Ovary (tissue), 9 donors: ENCODE measurements around the gene ZNF20. TPM values are rescaled to one million over a fixed set of nuclear protein-coding genes. Genes with fewer than 3 reads are reported as not detected.

ENCODE experiments used
- DNase-seq, 5 donors: peaks; one replicate each; pipeline ENCODE4 v3.0.0-alpha.2; 2019 to 2020
- H3K27ac ChIP-seq, 2 donors: fragments of 200-600 bp; one replicate each; pipeline versions ENCODE4 v1.5.1 to v1.8.0; 2019 to 2022
- H3K27me3 ChIP-seq: fragments of 200-600 bp; one replicate; pipeline ENCODE4 v1.8.0; 2022
- H3K36me3 ChIP-seq: fragments of 200-600 bp; sonication (generic); one replicate; pipeline ENCODE4 v1.5.1; 2019
- H3K4me1 ChIP-seq: one replicate; pipeline ENCODE4 v1.8.1; 2013; ENCODE audit warnings: mild to moderate bottlenecking, moderate library complexity; ENCODE audit not compliant: insufficient read depth
- H3K4me3 ChIP-seq: fragments of 200-600 bp; sonication (generic); one replicate; pipeline ENCODE4 v1.5.1; 2017
- H3K9me3 ChIP-seq, 2 donors: fragments of 200-600 bp in 1 of 2; sonication (generic) in 1 of 2; one replicate each; pipeline versions ENCODE4 v1.5.1 to v1.8.1; 2013 to 2019; ENCODE audit warnings: mild to moderate bottlenecking in 1 of 2, moderate library complexity in 1 of 2
- EP300 ChIP-seq: sonication (generic); formaldehyde crosslinking; IDR thresholded peaks from one replicate; pipeline ENCODE4 v1.6.1; 2017; ENCODE audit warnings: antibody characterized with exemption
- POLR2A ChIP-seq: fragments of 450-650 bp; IDR thresholded peaks from one replicate; pipeline ENCODE4 v1.6.1; 2017; ENCODE audit warnings: antibody characterized with exemption, mild to moderate bottlenecking, moderate library complexity
- WGBS, 3 donors: extraction: QIAGEN DNeasy Blood & Tissue Kit in 1 of 3; methylation state at CpG; one replicate each; pipeline versions ENCODE4 v1.1.5 to v1.1.7; 2013 to 2017; 5-methylcytosine and 5-hydroxymethylcytosine counted together
- intact Hi-C, 4 donors: fragments of 100-400 bp; cut with DNase I; formaldehyde crosslinking; loops; one replicate each; pipeline versions ENCODE4 v1.11.0 to v1.15.1; 2022 to 2023
- polyA plus RNA-seq, 2 donors: library from polyadenylated mRNA; stranded (reverse); fragments of 200-250 nt in 1 of 2; fragments of 350-450 nt in 1 of 2; fragmentation: Illumina TruSeq in 1 of 2; extraction: RNeasy Lipid Tissue Mini Kit (QIAGEN cat#74804) in 1 of 2; gene quantifications; one replicate each; pipeline ENCODE4 v1.2.3, GENCODE V29; 2013 to 2014
- total RNA-seq, 7 donors: library from RNA; depleted of rRNA in 2 of 7; stranded (reverse); fragments of >200 nt in 2 of 7; fragmentation: NEBNext Ultra II Directional in 3 of 7; extraction: Animal tissue kit (Norgen Biotek cat#: 25700) in 3 of 7; gene quantifications; one replicate each; pipeline versions ENCODE4 v1.1.0 to v1.2.4, GENCODE V29; 2016 to 2023
- TF ChIP-seq, protein P1 (sequence below), 3 donors: fragments of 450-650 bp in 2 of 3; fragments of 200-600 bp in 1 of 3; IDR thresholded peaks; one replicate each; pipeline versions ENCODE4 v1.5.1 to v1.8.0; 2016 to 2022; ENCODE audit warnings: antibody characterized with exemption in 3 of 3, mild to moderate bottlenecking in 1 of 3
- donor health status: DM: no; HTN: no; CAD: no; lungs with moderate emphysema.
- donor health status: DM: no; HTN: no; CAD: no.
- donor health status: Bipolar disorder and iron deficiency.
- donor health status: DM: yes; HTN: yes; CAD: no.
- donor health status: DM: no; HTN: no; CAD: no.
- donor health status: DM: yes; HTN: yes; CAD: no.

Gene ZNF20
- total and polyA plus RNA-seq, 9 donors: 1.2 to 5.2 (median 3.0) TPM

DNA sequence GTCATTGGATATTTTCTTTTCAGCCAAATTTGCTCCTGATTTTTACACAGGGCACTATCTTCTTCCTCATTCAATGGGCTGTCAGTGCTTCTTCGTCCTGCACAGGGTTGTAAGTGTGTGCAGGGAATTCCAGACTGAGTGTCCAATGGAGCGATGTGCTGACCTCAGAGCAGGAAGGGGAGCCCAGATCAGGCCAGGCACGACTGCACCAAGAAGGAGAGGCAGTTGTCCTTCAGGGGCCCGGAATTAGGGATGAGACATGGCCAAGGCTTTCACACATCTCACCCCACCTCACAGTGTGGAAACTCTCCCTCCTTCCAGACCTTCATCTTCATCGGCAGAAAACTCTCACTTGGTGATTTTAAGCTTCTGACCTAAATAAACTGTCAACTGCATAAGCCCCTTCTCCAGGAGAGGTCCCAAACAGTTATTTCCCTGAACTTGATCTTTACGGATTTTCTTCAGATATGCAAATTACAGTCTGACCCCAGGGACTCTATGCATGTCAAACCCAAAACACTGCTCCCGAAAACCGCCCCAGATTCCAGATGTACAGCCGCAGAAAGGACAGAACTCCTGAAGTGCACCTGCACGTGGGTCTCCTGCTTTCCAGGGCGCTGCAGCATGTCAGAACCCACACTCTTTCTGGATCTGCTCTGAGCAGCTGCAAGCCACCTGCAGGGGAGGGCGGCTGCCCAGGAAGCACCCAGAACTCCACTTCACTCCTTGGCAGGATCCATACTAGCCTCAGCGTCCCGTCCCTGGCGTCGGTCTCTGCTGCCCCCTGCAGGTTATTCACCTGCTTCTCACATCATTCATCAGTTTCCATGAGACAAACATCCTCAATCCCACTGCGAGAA is 625 bp upstream of the ZNF20 start:
- Histone ChIP-seq H3K27me3 (no peaks in the 10 kb centered on the region), H3K36me3 (no peaks in the 10 kb centered on the region), H3K4me1 (no peaks in the 10 kb centered on the region), H3K27ac (no peak overlapping the region), H3K4me3 (peak overlapping the region; percentile 61), H3K9me3 (no peaks in the 10 kb centered on the region)
- peak; percentile 83 to 92 (median 90) for DNase-seq
- WGBS, 3 donors: 2% methylated on average over 17 of the region's 17 CpGs
- no peak for TF ChIP-seq POLR2A
- TF ChIP-seq, protein P1, sequence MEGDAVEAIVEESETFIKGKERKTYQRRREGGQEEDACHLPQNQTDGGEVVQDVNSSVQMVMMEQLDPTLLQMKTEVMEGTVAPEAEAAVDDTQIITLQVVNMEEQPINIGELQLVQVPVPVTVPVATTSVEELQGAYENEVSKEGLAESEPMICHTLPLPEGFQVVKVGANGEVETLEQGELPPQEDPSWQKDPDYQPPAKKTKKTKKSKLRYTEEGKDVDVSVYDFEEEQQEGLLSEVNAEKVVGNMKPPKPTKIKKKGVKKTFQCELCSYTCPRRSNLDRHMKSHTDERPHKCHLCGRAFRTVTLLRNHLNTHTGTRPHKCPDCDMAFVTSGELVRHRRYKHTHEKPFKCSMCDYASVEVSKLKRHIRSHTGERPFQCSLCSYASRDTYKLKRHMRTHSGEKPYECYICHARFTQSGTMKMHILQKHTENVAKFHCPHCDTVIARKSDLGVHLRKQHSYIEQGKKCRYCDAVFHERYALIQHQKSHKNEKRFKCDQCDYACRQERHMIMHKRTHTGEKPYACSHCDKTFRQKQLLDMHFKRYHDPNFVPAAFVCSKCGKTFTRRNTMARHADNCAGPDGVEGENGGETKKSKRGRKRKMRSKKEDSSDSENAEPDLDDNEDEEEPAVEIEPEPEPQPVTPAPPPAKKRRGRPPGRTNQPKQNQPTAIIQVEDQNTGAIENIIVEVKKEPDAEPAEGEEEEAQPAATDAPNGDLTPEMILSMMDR (IDR thresholded peaks at IDR 0.05): peak; percentile 88 to 93 (median 88)
- no peak for TF ChIP-seq EP300
- intact Hi-C loops: loop anchor here (2.0 to 10.0 kb wide), 7 partner anchors 76 to 346 kb away; partner anchors contain the start of genes ZNF844 (in 3 of the 4), ZNF491 (in 1 of the 4) and ZNF700 (in 1 of the 4)

DNA sequence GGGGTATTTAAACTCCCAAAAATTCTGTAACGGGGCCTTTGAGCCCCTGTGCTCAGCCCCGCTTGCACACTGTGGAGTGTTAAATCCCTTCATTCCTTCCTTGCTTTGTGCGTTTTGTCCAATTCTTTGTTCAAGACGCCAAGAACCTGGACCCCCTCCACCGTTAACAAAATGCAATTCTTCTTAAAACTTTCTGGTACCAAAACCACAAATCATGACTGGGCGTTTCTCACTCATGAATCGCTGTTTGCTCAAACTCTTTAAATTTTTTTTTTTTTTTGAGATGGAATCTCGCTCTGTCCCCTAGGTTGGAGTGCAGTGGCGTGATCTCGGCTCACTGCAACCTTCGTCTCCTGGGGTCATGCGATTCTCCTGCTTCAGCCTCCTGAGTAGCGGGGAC is 881 bp downstream of the ZNF20 start:
- H3K4me3 ChIP-seq: peak overlapping the region; percentile 61
- peaks cover 2% of the 10 kb centered on the region for H3K36me3 ChIP-seq
- H3K27ac ChIP-seq: no peak overlapping the region
- no peaks in the 10 kb centered on the region for H3K27me3 ChIP-seq
- no peaks in the 10 kb centered on the region for H3K4me1 ChIP-seq
- intact Hi-C loops: no loop called here
- 17 to 19% (median 17%) methylated on average over 13 of the region's 13 CpGs for WGBS, 3 donors
- H3K9me3 ChIP-seq: peaks cover 0 to 3% of the 10 kb centered on the region in 2 donors
- DNase-seq: no peak
- TF ChIP-seq, protein P1 (IDR thresholded peaks at IDR 0.05): no peak
- no peak for TF ChIP-seq EP300
- TF ChIP-seq POLR2A: no peak

DNA sequence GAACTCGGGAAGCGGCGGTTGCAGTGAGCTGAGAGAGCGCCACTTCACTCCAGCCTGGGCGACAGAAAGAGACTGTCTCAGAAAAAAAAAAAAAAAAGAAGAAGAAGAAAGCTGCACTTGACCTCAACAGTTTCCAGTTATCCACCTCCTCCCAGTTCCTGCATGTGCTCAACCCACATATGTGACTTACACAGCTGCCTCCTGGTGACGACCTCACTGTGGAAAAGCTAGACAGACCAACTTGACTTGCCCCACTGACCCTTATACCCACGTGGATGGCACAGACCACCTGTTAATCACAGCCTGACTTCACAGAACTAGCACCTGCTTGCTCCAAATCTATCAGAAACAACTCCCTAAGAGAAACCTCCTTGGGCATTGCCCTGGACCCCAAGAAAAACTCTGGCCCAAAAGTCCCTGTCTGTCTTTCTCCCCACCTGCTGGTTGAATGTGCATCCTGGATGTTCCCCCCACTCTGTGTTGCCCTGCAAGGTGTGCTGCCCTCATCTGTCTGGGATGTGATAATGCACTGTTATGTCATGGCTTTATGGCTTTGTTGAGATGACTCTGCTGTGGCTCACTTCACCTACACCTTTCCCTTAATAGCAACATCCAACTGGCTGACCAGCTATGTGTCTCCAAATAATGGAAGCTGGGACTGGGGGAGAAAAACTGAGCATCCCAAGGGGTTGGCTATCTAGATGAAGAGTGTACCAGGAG is 2.8 kb downstream of the ZNF20 start:
- no peak for TF ChIP-seq POLR2A
- no peak for TF ChIP-seq EP300
- TF ChIP-seq, protein P1 (IDR thresholded peaks at IDR 0.05): no peak
- H3K4me1 ChIP-seq: no peaks in the 10 kb centered on the region
- H3K27ac ChIP-seq: no peak overlapping the region
- WGBS, 3 donors: 81 to 86% (median 84%) methylated on average over 7 of the region's 7 CpGs
- H3K4me3 ChIP-seq: no peak overlapping the region
- H3K27me3 ChIP-seq: no peaks in the 10 kb centered on the region
- intact Hi-C loops: no loop called here
- peaks cover 2% of the 10 kb centered on the region for H3K36me3 ChIP-seq
- no peak for DNase-seq
- peaks cover 2 to 18% of the 10 kb centered on the region in 2 donors for H3K9me3 ChIP-seq

DNA sequence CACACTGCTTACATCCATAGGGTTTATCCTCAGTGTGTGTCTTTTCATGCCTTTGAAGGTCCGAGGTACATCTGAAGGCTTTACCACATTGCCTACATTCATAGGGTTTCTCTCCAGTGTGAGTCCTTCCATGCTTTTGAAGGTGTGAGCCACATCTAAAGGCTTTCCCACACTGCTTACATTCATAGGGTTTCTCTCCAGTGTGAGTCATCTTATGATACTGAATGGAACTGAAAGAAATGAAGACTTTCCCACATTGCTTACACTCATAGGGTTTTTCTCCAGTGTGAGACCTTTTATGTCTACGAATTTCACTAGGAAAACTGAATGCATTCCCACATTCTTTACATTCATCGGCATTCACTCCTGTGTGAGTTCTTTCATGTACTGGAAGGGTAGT is 7.1 kb downstream of the ZNF20 start:
- Histone ChIP-seq H3K4me3 (no peak overlapping the region), H3K27ac (no peak overlapping the region), H3K4me1 (no peaks in the 10 kb centered on the region), H3K27me3 (no peaks in the 10 kb centered on the region), H3K36me3 (peaks cover 2% of the 10 kb centered on the region), H3K9me3 (peaks cover 2 to 21% of the 10 kb centered on the region in 2 donors)
- WGBS, 3 donors: 98 to 100% (median 98%) methylated on average over 3 of the region's 3 CpGs
- DNase-seq: no peak
- TF ChIP-seq POLR2A: no peak
- TF ChIP-seq, protein P1 (IDR thresholded peaks at IDR 0.05): no peak
- TF ChIP-seq EP300: no peak
- intact Hi-C loops: no loop called here
